ENCODE results near the gene AMOTL1. TPM values are rescaled to one million over a fixed set of nuclear protein-coding genes. Genes with fewer than 3 reads are reported as not detected.

The AMOTL1 gene
- total RNA-seq, 6 experiments from 2014 or later: 7.4 to 43.8 (median 17.3) TPM

DNA sequence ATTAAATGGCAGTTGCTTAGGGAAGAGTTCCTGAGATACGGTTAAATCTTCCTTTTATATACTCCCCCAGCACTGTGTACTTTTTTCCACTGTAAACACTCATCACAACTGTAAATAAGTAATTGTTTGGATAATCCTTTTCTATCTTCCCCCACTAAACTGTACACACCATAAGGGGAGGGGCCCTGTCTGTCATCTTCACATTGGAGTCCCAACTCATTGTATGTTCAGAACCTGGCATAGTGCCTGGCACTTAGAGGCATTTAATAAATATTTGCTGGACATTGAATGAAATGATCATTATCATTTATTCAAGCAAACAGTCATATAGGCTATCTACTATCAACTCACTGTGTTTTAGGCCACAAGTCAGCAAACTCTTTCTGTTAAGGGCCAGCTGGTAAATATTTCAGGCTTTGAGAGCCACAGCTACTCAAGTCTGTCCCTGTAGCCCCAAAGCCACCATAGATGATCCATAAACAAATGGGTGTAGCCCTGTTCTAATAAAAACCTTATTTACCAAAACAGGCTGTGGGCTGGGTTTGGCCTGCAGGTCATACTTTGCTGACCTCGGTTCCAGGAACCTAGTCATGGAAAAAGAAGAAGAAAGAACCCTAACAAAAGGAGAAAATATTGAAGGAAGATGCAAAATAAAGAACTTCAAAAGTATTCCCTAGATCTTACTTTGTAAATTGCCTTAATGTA is 70.0 kb downstream of the AMOTL1 start:
- Histone ChIP-seq H3K4me1 (peaks cover 0 to 44% (median 10%) of the 10 kb centered on the region in 4 donors), H3K27ac (no peak overlapping the region), H3K9me3 (no peaks in the 10 kb centered on the region), H3K27me3 (no peaks in the 10 kb centered on the region), H3K4me3 (no peak overlapping the region), H3K36me3 (peaks cover 0 to 17% (median 5%) of the 10 kb centered on the region in 4 donors)
- DNase-seq: no peak
- 56% methylated on average over 2 of the region's 2 CpGs for WGBS (ENCODE audit: insufficient coverage, low coverage, low lambda C conversion rate, missing lambda C conversion rate)
- ATAC-seq: peak in 2 of 4 donors; percentile 23 to 58
- TF ChIP-seq POLR2A (IDR thresholded peaks at IDR 0.05): no peak
- TF ChIP-seq, protein P1, sequence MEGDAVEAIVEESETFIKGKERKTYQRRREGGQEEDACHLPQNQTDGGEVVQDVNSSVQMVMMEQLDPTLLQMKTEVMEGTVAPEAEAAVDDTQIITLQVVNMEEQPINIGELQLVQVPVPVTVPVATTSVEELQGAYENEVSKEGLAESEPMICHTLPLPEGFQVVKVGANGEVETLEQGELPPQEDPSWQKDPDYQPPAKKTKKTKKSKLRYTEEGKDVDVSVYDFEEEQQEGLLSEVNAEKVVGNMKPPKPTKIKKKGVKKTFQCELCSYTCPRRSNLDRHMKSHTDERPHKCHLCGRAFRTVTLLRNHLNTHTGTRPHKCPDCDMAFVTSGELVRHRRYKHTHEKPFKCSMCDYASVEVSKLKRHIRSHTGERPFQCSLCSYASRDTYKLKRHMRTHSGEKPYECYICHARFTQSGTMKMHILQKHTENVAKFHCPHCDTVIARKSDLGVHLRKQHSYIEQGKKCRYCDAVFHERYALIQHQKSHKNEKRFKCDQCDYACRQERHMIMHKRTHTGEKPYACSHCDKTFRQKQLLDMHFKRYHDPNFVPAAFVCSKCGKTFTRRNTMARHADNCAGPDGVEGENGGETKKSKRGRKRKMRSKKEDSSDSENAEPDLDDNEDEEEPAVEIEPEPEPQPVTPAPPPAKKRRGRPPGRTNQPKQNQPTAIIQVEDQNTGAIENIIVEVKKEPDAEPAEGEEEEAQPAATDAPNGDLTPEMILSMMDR (IDR thresholded peaks at IDR 0.05): no peak
- intact Hi-C loops (cut with DNase I): no loop called here

DNA sequence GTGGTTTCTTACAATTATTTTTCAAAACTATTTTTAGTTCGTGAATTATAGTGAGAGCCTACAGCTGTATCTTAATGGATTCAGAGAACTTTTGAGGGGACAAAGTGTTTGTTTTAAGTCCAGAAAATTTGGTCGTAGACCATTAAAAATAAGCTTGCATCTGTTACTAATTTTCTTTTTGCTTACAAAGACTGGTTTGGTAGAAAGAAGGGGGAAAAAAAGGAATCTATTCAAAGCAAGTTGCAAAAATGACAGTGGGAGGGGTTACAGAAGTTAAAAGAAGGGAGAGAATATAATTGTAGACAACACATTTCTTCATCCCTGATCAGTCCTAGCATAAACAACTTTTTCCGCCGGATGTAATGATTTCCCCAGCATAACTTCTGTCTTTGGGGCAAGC is 72.1 kb downstream of the AMOTL1 start:
- TF ChIP-seq, protein P1 (IDR thresholded peaks at IDR 0.05): no peak
- TF ChIP-seq POLR2A (IDR thresholded peaks at IDR 0.05): no peak
- H3K27me3 ChIP-seq: no peaks in the 10 kb centered on the region
- H3K27ac ChIP-seq: no peak overlapping the region
- H3K36me3 ChIP-seq: peaks cover 0 to 13% (median 5%) of the 10 kb centered on the region in 4 donors
- 95% methylated on average over 4 of the region's 4 CpGs for WGBS (ENCODE audit: insufficient coverage, low coverage, low lambda C conversion rate, missing lambda C conversion rate)
- H3K9me3 ChIP-seq: no peaks in the 10 kb centered on the region
- peaks cover 0 to 37% (median 7%) of the 10 kb centered on the region in 4 donors for H3K4me1 ChIP-seq
- no peak for DNase-seq
- intact Hi-C loops (cut with DNase I): no loop called here
- no peak overlapping the region for H3K4me3 ChIP-seq
- ATAC-seq: no peak

DNA sequence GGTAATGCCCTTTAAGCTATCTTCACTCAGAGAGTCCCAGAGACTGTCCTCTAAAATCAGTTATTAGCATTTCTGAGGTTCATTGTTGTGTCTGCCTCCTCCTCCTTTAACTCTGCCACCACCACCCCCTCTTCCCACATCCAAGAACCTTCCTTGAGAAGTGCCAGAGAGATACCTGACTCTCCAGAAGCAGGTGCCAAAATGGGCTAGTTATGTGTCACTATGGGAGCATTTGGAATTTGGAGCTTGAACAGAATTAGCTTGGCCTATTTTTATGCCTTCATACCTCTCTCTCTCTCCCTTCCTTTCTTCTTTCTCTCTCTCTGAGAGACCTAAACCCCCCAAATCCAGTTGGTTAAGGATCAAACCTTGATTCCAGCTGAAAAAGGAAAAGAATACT is 75.9 kb downstream of the AMOTL1 start:
- Histone ChIP-seq H3K4me3 (no peak overlapping the region), H3K9me3 (no peaks in the 10 kb centered on the region), H3K36me3 (peaks cover 0 to 12% (median 4%) of the 10 kb centered on the region in 4 donors), H3K4me1 (peaks cover 0 to 47% (median 21%) of the 10 kb centered on the region in 4 donors), H3K27me3 (no peaks in the 10 kb centered on the region), H3K27ac (peak overlapping the region in 2 of 3 donors; percentile 39 to 70)
- TF ChIP-seq POLR2A (IDR thresholded peaks at IDR 0.05): no peak
- TF ChIP-seq, protein P1 (IDR thresholded peaks at IDR 0.05): no peak
- DNase-seq (no peak), ATAC-seq (no peak)
- intact Hi-C loops (cut with DNase I): no loop called here

DNA sequence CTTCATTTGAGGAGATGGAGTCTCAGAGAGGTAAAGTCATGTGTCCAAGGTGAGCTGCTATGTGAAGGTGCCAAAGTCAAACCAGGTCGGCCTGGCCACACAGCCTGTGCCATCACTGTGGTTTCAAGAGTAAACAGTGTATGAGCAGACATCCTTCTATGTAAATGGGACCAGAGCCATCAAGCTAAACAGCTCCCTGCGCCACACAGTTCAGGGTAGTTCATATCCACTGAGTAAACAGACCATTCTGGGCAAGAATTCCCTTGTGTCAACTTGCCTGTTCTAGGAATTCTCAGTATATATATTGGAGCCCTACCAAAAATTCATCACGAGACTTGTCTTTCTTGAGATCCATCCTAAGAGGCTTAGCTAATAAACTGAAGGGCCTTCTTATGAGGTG is 77.5 kb downstream of the AMOTL1 start:
- peak; percentile 67 to 90 (median 89) for DNase-seq
- 28% methylated on average over 3 of the region's 3 CpGs for WGBS (ENCODE audit: insufficient coverage, low coverage, low lambda C conversion rate, missing lambda C conversion rate)
- Histone ChIP-seq H3K27ac (peak overlapping the region in 2 of 3 donors; percentile 37 to 77), H3K27me3 (no peaks in the 10 kb centered on the region), H3K9me3 (no peaks in the 10 kb centered on the region), H3K4me3 (no peak overlapping the region), H3K36me3 (peaks cover 0 to 12% (median 1%) of the 10 kb centered on the region in 4 donors), H3K4me1 (peaks cover 0 to 47% (median 21%) of the 10 kb centered on the region in 4 donors)
- ATAC-seq: peak; percentile 90 to 99 (median 96)
- TF ChIP-seq, protein P1 (IDR thresholded peaks at IDR 0.05): no peak
- no peak for TF ChIP-seq POLR2A (IDR thresholded peaks at IDR 0.05)
- intact Hi-C loops (cut with DNase I): no loop called here

Measured in right lobe of liver (tissue), 6 donors.